ENCODE results near the gene RUNX2. TPM values are rescaled to one million over a fixed set of nuclear protein-coding genes. Genes with fewer than 3 reads are reported as not detected.

RUNX2 gene
- total and polyA plus RNA-seq, 9 of the 15 experiments (the other 6 are each of a cell fraction or from before 2014, with no cell fraction given): 0.29 to 1.00 (median 0.43) TPM

DNA sequence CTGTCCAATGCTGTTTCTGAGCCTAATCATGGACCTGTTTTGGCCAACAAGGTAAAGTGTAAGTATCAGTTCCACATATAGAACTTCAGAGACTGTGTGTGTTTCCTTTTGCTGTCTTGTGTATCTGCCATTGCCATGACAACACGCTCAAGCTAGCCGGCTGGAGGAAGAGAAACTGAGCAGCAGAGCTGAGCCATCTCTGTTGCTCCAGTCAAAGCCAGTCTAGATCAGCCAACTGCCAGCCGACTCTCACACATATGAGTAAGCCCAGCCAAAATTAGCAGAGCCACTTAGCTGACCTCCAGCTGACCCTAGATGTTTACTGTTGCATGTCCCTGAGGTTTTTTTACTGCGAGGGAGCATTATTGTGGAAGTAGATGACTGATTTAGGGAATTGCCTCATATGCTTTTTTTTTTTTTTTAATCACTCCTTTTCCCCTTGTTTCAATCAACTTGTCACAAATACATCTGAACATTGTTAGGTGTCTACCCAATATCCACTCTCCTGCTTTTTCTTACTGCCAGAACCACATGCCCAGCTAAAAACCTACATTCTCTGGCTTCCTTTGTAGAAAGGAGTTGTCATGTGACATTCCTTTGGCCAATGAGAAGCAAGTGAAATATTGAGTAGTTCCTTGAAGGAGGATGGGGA, 353.9 kb downstream of the RUNX2 start:
- H3K9ac ChIP-seq (ENCODE audit: insufficient read depth in 1 of 2, low read depth in 2 of 2, low read length in 2 of 2): no peak overlapping the region
- no peaks in the 10 kb centered on the region for H3K9me1 ChIP-seq (ENCODE audit: control insufficient read depth, insufficient read depth, low read length)
- no peak for DNase-seq (ENCODE audit: extremely low read depth in 1 of 4, low spot score in 3 of 4)
- intact Hi-C loops (cut with micrococcal nuclease) (no loop called here), in situ Hi-C loops (cut with MboI) (no loop called here)
- no peaks in the 10 kb centered on the region for H4K20me1 ChIP-seq (replicated peaks; ENCODE audit: control insufficient read depth, insufficient read depth, low read length)
- no peak overlapping the region for H3K4me2 ChIP-seq (ENCODE audit: insufficient read depth, low read length)
- no peak for ATAC-seq
- H3K9me3 ChIP-seq (replicated peaks; ENCODE audit: control insufficient read depth, insufficient read depth, low read depth, low read length): no peaks in the 10 kb centered on the region
- no TSS peak for BruUV-seq (replicated peaks)
- H3K79me2 ChIP-seq (ENCODE audit: control insufficient read depth, insufficient read depth, low read length): no peaks in the 10 kb centered on the region
- no peaks in the 10 kb centered on the region for H3K36me3 ChIP-seq (ENCODE audit: control insufficient read depth, insufficient read depth, low read length)
- FAIRE-seq: no peak
- no peaks in the 10 kb centered on the region for H3K4me1 ChIP-seq (replicated peaks in 1 of 2; ENCODE audit: control insufficient read depth in 2 of 2, insufficient read depth in 2 of 2, low read length in 2 of 2)
- peaks cover 0 to 12% of the 10 kb centered on the region in 2 experiments; a peak in 2 of 5 replicates for H3K27me3 ChIP-seq (ENCODE audit: control insufficient read depth in 2 of 2, insufficient read depth in 2 of 2, low read length in 2 of 2)
- CTCF ChIA-PET (ENCODE audit: low intra/inter-chr PET ratio): no interaction called here
- H3K27ac ChIP-seq (ENCODE audit: extremely low read depth, low read depth, low read length): no peak overlapping the region
- no peak overlapping the region for H2AFZ ChIP-seq (ENCODE audit: low read depth, low read length)
- TF ChIP-seq TFE3 (CRISPR knock-in tag; IDR thresholded peaks at IDR 0.05) (peak; percentile 62), CHD4 (IDR thresholded peaks at IDR 0.05; ENCODE audit: insufficient read depth, insufficient replicate concordance, low read depth, low read length, poor library complexity, severe bottlenecking) (no peak), RFX1 (IDR thresholded peaks at IDR 0.05) (peak; percentile 55)
- no peak overlapping the region for H3K4me3 ChIP-seq
- POLR2A ChIA-PET: no interaction called here
- WGBS (ENCODE audit: insufficient coverage, low coverage, missing lambda C conversion rate): 0% methylated on average over 4 of the region's 4 CpGs

GRCh38 chr6:45684476-45684875, 356.3 kb downstream of the RUNX2 start:
- DNase-seq (ENCODE audit: extremely low read depth in 1 of 4, low spot score in 3 of 4) (no peak), ATAC-seq (no peak), FAIRE-seq (no peak)
- Histone ChIP-seq H4K20me1 (replicated peaks; ENCODE audit: control insufficient read depth, insufficient read depth, low read length) (no peaks in the 10 kb centered on the region), H3K27me3 (ENCODE audit: control insufficient read depth in 2 of 2, insufficient read depth in 2 of 2, low read length in 2 of 2) (peaks cover 0 to 12% of the 10 kb centered on the region in 2 experiments; a peak in 1 of 5 replicates), H3K9ac (ENCODE audit: insufficient read depth in 1 of 2, low read depth in 2 of 2, low read length in 2 of 2) (no peak overlapping the region), H3K27ac (ENCODE audit: extremely low read depth, low read depth, low read length) (no peak overlapping the region), H3K9me3 (replicated peaks; ENCODE audit: control insufficient read depth, insufficient read depth, low read depth, low read length) (no peaks in the 10 kb centered on the region), H3K79me2 (ENCODE audit: control insufficient read depth, insufficient read depth, low read length) (no peaks in the 10 kb centered on the region), H2AFZ (ENCODE audit: low read depth, low read length) (no peak overlapping the region), H3K4me3 (no peak overlapping the region), H3K9me1 (ENCODE audit: control insufficient read depth, insufficient read depth, low read length) (no peaks in the 10 kb centered on the region), H3K4me1 (replicated peaks in 1 of 2; ENCODE audit: control insufficient read depth in 2 of 2, insufficient read depth in 2 of 2, low read length in 2 of 2) (no peaks in the 10 kb centered on the region), H3K4me2 (ENCODE audit: insufficient read depth, low read length) (no peak overlapping the region), H3K36me3 (ENCODE audit: control insufficient read depth, insufficient read depth, low read length) (no peaks in the 10 kb centered on the region)
- POLR2A ChIA-PET: no interaction called here
- CTCF ChIA-PET (ENCODE audit: low intra/inter-chr PET ratio): no interaction called here
- no TSS peak for BruUV-seq (replicated peaks)
- intact Hi-C loops (cut with micrococcal nuclease): no loop called here
- in situ Hi-C loops (cut with MboI): no loop called here
- no peak for TF ChIP-seq ZNF316 (IDR thresholded peaks at IDR 0.05)

All from K562 (cell line).